ENCODE data around the gene PDGFD.

PDGFD gene

DNA sequence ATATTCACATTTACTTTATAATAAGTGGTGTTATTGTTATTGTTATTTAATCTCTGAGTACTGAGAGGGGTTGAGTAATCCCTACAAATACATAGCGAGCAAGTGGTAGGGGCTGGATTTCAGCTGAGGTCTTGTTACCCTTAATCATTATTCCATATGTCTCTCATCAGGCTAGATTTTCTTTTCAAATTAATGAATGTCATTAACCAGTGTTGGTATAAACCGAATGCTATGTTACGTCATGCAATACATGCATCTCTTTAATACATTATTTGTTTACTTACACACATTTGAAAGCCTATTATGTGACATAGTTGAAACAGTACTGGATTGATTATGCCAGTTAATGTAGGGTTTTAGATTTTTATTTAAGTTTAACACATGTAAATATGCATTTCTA lies 18.9 kb downstream of the PDGFD start:
- DNase-seq (ENCODE audit: low spot score): no peak

DNA sequence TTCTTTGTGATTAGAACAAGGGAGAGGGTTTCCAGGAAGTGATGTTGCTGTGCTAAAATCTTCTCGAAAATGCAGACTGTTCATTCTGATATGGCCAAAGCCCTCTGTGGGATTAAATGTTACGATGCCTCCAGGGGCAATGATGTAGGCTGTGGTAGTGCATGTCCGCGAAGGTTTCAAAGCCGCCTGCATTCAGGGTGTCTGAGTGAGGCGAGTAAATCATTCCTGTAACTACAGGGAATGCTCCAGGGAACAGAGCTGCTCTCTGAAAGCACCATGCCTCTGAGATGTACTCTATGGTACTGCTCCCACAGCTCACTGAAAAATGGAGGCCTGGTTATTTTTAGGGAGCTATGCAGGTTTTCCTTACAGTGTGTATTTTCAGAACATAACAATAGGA lies 21.2 kb downstream of the PDGFD start:
- DNase-seq (ENCODE audit: low spot score): no peak

DNA sequence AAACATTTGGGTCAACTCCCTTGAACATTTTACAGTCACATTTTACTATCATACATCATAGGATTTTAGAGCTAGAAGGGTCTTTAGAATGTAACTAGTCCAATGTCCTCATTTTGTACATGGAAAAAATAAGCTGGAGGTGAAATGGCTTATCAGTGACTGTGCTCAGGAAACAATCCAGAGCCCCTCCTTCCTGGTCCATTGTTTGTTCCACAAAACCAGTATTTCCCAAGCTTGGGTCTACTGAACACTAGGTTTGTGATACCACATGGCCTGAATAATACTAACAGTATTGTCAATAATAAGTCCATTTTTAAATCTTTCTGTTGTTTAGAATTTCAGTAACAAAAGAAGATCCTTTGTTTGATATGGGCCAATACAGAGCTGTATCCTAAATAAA lies 27.1 kb downstream of the PDGFD start:
- no peak for DNase-seq (ENCODE audit: low spot score)

DNA sequence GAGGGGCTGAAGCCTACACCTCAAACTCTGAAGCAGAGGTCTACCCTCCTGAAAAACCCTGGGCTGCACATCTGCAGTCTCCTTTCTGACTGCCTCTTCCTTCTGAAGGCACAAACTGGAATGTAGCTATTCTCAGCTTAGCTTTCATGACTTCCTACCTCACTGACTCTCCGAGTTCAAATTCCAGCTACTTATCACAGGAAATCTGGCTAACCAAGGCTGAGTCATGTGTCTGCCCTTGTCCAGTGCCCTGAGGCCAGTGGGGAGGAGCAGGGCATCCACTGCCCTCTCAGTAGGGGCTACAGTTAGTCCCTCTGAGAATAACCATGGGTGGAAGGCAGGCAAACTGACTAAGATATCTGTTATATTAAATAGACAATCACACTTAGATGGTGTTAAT lies 29.2 kb downstream of the PDGFD start:
- DNase-seq (ENCODE audit: low spot score): peak; percentile 55

DNA sequence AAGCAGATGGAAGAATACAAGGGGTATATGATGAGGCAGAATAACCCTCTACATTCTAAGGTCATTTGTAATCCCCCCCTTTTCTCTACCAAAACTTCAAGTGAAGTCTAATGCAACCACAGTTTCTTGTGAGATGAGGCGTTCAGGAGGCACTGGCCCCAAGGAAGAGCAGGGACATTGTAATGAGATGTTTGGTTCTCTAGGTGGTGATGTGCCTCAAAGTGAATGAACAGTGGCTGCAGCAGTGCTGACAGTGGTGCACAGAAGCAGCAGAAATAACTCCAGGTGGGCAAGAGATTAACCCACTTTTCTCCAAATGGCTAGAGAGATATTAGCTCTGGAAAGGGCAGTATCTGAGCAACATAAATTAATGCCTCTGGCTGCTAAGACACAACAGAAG lies 33.8 kb downstream of the PDGFD start:
- no peak for DNase-seq (ENCODE audit: low spot score)

DNA sequence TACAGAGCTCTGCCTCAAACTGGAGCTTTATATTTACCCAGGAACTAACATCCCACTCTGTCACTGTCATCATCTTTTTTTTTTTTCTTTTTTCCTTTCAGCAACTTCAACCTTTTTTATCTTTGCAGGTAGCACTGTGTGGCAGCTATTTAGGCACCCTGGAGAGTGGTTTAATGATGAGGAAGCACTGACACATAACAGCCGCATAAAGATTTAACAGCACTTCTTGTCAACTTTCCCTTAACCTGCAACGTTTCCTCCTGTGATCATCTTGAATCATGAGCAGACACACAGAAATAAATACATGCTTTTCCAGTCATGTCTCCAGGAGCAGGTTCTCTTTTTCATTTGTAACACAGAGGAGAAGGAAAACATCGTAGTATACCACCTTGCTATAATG lies 34.8 kb downstream of the PDGFD start:
- DNase-seq (ENCODE audit: low spot score): no peak

DNA sequence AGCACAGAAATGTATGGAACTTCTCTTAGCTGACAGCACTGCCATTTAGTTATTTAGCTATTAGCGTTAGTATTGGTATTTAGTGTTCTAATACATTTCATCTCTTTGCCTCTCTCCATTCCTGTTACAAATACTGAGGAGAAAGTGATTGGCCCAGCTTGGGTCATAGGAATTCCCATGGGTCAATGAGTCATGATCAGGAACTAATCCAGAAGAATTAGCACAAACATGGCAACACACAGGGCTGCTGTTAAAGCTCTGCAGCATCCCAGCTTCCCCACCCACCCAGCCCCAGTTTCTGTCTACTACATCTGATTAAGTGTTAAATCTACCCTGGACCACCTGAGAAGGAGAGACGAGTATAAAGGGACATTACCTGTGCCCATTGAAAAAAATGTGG lies 36.1 kb downstream of the PDGFD start:
- peak; percentile 34 for DNase-seq (ENCODE audit: low spot score)

DNA sequence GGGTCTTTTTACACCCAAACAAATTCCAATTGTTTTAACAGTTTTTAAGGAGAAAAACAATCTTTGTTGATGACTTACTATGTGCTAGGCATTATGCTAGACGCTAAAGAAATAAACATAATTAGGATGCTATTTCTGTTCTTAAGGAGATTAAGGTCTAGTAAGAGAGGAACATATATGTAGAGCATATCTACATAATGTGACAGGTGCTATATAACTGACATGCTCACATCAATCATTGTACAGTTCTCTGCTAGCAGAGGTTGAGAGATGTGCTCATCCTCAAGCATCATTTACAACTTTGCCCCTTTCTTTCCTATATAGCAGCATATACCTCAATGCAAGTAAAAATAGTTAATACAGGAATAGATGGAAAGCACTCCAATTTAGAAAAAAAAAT lies 37.5 kb downstream of the PDGFD start:
- no peak for DNase-seq (ENCODE audit: low spot score)

DNA sequence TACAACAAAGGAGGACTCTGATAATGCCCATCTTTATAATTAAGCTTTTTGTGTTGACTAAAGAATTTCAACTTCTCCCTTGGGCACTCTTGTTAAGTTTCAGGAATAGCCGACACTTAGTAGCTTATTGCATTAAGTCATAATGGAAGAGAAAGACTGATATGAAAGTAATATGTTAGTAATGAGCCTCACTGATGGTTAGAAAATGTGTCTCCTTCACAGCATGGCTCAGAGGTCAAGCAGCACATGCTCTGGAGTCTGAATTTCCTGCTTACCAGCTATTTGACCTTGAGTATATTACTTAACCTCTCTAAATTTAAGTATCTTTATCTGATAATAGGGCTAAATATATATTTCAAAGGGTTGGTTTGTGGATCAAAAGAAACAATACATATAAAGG lies 39.0 kb downstream of the PDGFD start:
- no peak for DNase-seq (ENCODE audit: low spot score)

DNA sequence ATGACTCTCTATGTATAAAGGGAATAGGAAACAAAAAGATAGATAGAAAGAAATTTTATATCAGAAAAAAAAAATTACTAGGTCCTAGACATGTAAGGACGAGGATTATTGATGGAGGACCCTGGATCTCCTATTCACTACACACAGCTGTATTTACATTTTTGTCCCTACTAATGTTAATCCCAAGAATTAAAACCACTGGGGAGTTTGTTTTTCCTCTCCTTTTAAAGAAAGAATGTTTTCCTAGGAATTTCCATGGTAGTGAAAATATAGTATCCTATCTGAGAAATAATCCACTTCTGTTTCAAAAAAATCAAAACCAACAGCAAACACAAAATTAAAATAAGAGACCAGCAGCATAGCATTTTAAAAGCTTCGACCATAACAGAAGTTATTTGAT lies 41.1 kb downstream of the PDGFD start:
- DNase-seq (ENCODE audit: low spot score): no peak

DNA sequence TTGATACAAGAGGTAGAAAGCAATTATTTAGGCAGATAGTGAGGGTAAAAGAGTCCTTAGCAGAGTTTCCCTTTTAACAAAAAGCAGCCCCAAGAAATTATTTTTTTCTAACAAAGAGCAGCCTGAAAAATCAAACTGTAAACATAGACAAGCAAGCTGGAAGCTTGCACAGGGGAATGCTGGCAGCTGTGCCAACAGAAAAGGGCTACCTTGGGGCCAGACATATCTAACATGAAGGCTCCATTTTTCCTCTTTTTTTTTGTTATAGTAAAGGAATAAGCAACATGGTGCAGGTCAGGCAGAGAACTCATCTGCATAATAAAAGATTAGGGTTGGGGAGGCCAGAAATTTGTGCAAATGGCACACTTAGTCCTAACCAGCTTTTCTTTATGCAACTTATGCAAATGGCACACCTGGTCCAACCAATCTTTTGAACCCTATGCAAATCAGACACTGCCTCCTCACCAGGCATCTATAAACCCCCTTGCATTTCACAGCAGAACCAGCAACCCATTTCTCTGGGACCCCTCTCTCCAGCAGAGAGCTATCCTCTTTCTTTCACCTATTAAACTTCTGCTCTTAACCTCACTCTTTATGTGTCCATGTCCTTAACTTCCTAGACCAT lies 41.8 kb downstream of the PDGFD start:
- DNase-seq (ENCODE audit: low spot score): no peak

DNA sequence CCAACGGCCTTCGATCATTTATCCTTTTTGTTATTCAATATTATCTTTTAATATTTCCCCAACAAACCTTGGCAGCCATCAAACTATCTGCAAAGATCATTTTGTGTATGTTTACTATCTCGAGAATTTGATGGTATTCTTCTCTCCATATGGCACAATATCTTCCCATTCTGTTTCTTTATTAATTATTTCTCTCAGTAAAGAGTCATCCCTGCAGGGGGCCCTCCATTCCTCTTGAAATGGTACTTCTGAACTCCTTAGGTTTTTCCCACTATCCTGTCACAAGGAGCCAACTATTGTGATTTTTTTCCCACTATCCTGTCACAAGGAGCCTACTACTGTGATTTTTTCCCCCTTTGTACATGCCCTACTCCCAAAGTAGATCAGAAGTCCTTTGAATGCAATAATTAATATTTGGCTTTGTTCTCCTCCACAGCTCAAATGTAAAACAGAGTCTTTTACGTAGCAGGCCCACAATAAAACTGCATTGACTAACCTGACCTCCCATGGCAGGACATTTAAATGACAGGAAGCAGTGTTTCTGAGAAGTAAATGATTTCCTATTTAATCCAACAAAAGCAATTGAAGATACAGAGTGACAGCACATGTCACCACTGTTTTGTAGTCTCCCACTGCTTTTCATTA lies 43.3 kb downstream of the PDGFD start:
- DNase-seq (ENCODE audit: low spot score): no peak

DNA sequence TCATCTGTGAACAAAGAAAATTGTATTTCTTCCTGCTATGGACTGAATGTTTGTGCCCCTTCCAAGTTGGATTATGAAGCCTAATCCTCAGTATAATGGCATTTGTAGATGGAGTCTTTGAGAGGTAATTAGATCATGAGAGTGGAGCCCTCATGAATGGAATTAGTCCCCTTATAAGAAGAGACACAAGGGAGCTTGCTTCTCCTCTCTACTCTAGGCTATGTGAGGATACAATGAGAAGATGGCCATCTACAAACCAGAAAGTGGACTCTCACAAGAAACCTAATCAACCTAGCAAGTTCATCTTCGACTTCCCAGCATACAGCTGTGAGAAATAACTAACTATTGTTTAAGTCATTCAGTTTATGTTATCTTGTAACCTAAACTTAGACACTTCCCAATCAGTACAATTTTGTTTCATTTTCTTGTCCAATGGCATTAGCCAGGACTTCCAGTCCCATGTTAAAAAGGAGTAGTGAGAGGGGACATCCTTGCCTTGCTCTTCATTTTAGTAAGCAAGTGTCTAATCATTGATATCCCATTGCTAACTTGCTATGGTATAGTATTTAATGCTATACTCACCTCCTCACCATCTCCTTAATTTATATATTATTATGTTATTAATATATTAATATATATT lies 45.7 kb downstream of the PDGFD start:
- no peak for DNase-seq (ENCODE audit: low spot score)

DNA sequence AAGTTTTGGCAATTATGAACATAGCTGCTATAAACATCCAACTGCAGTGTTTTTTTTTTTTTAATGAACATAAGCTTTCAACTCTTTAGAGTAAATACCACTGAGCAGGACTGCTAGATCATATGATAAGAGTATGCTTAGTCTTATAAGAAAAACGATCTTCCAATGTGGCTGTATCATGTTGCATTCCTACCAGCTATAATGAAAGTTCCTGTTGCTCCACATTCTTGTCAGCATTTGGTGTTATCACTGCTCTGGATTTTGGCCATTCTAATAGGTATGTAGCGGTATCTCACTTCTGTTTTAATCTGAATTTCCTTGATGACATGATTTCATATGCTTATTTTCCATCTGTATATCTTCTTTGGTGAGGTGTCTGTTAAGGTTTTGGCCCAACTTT lies 50.4 kb downstream of the PDGFD start:
- no peak for DNase-seq (ENCODE audit: low spot score)

DNA sequence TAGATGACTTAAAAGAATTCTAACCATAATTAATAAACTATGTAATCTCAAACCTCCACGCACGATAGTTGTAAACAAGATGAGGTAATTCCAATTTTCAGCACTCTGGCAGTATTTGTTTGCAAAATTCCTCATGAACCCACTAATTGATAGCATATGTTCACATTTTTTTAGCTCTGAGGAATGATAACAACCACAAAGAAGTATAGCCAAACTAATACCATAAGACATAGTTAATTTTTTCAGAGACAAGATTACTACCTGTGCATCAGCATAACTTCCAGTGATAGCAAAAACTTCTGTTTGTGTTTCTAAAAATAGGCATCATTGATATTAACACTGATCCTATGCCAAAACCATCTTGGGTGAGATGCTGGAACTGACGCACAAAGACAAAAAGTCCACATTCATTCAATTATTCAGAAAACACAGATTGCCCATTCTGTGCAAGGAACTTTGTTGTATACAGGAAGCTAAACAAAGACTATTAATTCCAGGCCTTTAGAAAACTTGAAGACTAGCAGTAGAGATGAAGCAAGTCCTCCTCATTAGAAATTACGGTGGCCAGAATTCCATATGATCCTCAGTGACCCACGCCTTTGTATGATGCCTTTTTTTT lies 57.7 kb downstream of the PDGFD start:
- DNase-seq (ENCODE audit: low spot score): peak; percentile 64

DNA sequence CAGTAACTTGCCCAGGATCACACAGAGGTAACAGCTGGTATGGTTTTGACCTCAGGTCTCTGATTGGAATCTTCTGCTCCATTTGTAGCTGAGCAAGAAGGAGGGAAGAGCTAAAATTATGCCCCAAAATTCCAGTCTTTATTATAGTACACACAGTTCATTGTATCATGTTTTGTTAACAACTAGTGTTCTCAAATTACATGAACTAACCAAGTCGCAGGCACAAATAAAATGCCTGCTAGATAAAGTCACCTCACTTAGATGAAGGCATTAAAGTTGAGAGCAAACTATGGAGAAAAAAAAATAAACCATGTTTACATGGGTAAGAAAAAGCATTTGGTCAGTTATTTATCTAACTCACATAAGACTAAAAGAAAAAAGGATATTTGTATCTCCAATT lies 58.8 kb downstream of the PDGFD start:
- no peak for DNase-seq (ENCODE audit: low spot score)

DNA sequence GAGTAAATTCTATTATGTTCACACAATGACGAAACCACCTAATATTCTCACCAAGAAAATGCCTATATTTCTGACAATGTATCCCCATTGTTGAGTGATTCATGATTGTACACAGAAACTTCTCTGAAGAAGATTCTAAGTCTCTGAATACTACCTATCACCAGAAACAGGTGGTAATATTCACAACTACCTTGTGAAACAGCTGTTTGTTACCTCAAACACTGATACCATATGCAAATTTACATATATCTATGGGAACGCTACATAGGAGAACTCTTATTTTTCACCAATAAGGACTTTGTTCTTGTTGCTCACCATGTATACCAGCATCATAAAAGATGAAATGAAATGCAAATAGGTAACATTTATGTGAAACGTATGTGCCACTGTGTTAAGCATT lies 59.3 kb downstream of the PDGFD start:
- DNase-seq (ENCODE audit: low spot score): no peak

DNA sequence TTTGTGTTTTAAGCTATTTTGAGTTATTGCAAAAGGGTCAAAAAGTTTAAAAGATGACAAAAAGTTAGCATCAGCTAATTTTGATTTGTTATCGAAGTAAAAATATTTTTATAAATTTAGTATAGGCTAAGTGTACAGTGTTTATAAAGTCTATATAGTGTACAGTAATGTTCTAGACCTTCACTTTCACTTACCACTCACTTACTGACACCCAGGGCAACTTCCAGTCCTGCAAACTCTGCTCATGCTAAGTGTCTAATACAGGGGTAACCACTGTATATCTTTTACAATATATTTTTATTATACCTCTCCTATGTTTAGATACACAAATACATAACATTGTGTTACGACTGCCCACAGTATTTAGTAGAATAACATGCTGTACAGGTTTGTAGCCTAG lies 59.7 kb downstream of the PDGFD start:
- DNase-seq (ENCODE audit: low spot score): no peak

DNA sequence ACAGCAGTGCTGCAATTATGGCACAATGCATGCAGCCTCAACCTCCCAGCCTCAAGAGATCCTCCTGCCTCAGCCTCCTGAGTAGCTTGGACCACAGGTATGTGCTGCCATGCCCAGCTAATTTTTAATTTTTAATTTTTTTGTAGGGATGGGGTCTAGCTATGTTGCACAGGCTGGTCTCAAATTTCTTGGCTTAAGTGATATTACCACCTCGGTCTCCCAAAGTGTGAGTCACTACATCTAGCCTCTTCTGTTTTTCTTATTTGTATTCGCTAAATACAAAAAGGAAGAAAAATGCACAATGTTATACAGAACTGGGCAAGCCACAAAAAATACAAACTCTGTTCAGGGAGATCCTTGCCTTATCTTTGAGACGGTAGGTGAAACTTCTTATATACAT lies 65.4 kb downstream of the PDGFD start:
- no peak for DNase-seq (ENCODE audit: low spot score)

DNA sequence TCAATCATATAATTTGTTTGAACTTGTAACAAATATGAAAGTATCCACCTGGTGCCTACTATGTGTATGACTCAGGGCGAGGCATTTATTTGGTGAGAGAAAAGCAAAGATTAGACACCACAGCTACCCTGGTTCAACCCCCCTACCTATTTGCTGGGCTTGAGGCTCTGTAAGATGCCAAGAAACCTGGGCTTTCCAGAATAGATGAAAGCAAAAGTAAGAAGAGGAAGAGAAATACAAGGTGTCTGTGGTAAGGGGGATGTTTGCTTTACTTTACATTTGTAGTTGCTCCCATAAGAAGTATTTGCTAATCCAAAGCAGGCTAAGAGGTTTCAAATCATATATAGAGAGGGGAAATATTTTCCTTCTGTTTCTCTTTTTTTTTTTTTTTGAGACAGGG lies 65.8 kb downstream of the PDGFD start:
- DNase-seq (ENCODE audit: low spot score): no peak

DNA sequence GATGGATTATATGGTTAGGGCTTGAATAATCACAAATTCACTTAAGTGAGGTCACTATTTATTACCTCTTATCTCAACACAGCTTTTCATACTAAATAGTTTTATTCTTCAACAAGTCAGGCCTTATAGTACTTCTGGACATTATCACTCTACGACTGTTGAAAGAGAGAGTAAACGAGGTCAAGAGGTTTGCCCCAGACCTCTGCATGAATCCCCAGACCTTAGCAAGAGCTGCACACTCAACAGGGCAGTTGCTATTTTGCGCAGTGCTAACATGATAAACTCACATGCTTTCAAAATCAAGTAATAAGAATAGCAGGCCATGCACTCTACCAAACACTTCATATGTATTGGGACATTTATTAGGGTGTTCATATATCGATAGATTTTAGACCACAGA lies 67.0 kb downstream of the PDGFD start:
- no peak for DNase-seq (ENCODE audit: low spot score)

DNA sequence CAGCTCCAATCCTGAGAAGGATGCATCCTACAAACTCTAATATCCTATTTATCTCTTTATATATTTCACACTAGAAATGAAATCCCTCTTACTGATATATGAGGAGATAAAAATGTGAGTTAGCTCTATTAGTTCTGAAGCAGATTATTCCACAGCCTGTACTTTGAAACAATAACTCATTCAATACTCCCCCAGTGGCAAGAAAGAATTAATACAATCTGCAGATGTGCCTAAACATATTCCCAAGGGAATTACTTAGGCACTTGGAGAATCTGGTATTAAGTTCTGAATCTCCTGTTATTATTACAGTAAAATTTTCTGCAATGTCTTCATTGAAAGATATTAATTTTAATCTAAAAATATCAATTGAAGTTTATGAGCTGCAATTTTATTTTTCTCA lies 68.2 kb downstream of the PDGFD start:
- DNase-seq (ENCODE audit: low spot score): no peak

DNA sequence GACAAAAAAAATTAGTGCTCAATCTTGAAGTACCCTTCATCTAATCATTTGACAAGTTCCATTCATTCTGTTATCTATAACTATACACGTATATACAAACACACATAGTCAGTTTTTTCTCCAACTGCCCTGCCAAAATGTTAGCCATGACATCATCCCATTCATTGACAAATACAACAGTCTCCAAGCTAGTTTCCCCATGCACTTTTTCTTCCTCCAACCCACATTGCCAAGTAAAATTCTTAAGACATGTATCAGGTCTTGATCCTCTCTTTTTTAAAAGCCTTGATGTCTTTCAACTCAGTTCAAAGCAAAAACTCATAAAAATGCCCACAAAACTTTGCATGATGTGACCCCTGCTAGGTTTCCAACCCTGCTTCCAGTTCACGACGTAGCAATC lies 69.4 kb downstream of the PDGFD start:
- DNase-seq (ENCODE audit: low spot score): no peak
